CD14-positive monocyte (primary cell): ENCODE data around the gene ARID4B. TPM values are rescaled to one million over a fixed set of nuclear protein-coding genes. Genes with fewer than 3 reads are reported as not detected.

Experiments
- DNase-seq, 3 donors: peaks; one replicate each; pipeline ENCODE4 v3.0.0-alpha.2; 2011 to 2022
- H2AFZ ChIP-seq: 2 replicates; pipeline ENCODE4 v1.6.0; 2012; ENCODE audit warnings: mild to moderate bottlenecking, low read depth, low read length, inconsistent platforms; ENCODE audit not compliant: insufficient read depth, poor library complexity, severe bottlenecking
- H3K27ac ChIP-seq, 2 donors: 1 replicate in 1 of 2; 2 replicates in 1 of 2; pipeline ENCODE4 v1.5.1; 2012 to 2013; ENCODE audit warnings: low read length in 2 of 2, control low read depth in 1 of 2, inconsistent platforms in 1 of 2, low read depth in 1 of 2, mild to moderate bottlenecking in 1 of 2
- H3K27me3 ChIP-seq, 2 donors: one replicate each; pipeline versions ENCODE4 v1.6.0 to v1.6.1; 2011 to 2013; ENCODE audit warnings: low read length in 2 of 2; ENCODE audit not compliant: control insufficient read depth in 2 of 2, insufficient read depth in 2 of 2
- H3K36me3 ChIP-seq, 2 donors: replicated peaks in 1 of 2; 1 replicate in 1 of 2; 2 replicates in 1 of 2; pipeline versions ENCODE4 v1.5.1 to v1.6.1; 2012 to 2013; ENCODE audit warnings: low read length in 2 of 2, control low read depth in 1 of 2, inconsistent platforms in 1 of 2, mild to moderate bottlenecking in 1 of 2; ENCODE audit not compliant: insufficient read depth in 2 of 2, control insufficient read depth in 1 of 2
- H3K4me1 ChIP-seq, 2 donors: 1 replicate in 1 of 2; 2 replicates in 1 of 2; pipeline versions ENCODE4 v1.5.1 to v1.6.1; 2012 to 2013; ENCODE audit warnings: low read length in 2 of 2, control low read depth in 1 of 2, inconsistent platforms in 1 of 2, mild to moderate bottlenecking in 1 of 2, moderate library complexity in 1 of 2; ENCODE audit not compliant: insufficient read depth in 2 of 2, control insufficient read depth in 1 of 2
- H3K4me2 ChIP-seq: replicated peaks from 2 replicates; pipeline ENCODE3; 2012; ENCODE audit warnings: low read length, moderate library complexity, mild to moderate bottlenecking; ENCODE audit not compliant: poor library complexity, severe bottlenecking; ENCODE audit errors: extremely low read depth
- H3K4me3 ChIP-seq, 3 experiments: fragments of 200-600 bp in 1 of 3; sonication (generic) in 1 of 3; replicated peaks in 1 of 3; 1 replicate in 2 of 3; 2 replicates in 1 of 3; pipeline ENCODE4 v1.5.1; 2011 to 2013; ENCODE audit warnings: low read length in 3 of 3, mild to moderate bottlenecking in 3 of 3, control low read depth in 2 of 3, low read depth in 2 of 3, inconsistent platforms in 1 of 3, moderate library complexity in 1 of 3
- H3K79me2 ChIP-seq: 2 replicates; pipeline ENCODE4 v1.6.0; 2012; ENCODE audit warnings: mild to moderate bottlenecking, control low read depth, inconsistent platforms, low read length, moderate library complexity; ENCODE audit not compliant: insufficient read depth
- H3K9ac ChIP-seq: 2 replicates; pipeline ENCODE4 v1.6.0; 2017; ENCODE audit warnings: low read length, mild to moderate bottlenecking; ENCODE audit not compliant: insufficient read depth, poor library complexity, severe bottlenecking
- H3K9me3 ChIP-seq, 2 donors: replicated peaks in 1 of 2; 1 replicate in 1 of 2; 2 replicates in 1 of 2; pipeline versions ENCODE4 v1.5.1 to v1.6.1; 2012 to 2013; ENCODE audit warnings: low read length in 2 of 2, control low read depth in 1 of 2; ENCODE audit not compliant: control insufficient read depth in 1 of 2, insufficient read depth in 1 of 2
- H4K20me1 ChIP-seq: 2 replicates; pipeline ENCODE4 v1.6.0; 2012; ENCODE audit warnings: mild to moderate bottlenecking, low read length, control low read depth, moderate library complexity; ENCODE audit not compliant: insufficient read depth
- H3K27ac Mint-ChIP-seq, 7 donors: one replicate each; pipeline ENCODE4 v1.8.0; 2020; ENCODE audit warnings: mild to moderate bottlenecking in 7 of 7, mixed read lengths in 7 of 7, moderate library complexity in 6 of 7, inconsistent platforms in 2 of 7
- H3K27me3 Mint-ChIP-seq, 3 donors: one replicate each; pipeline ENCODE4 v1.8.0; 2021 to 2022; ENCODE audit warnings: low read depth in 3 of 3, mild to moderate bottlenecking in 3 of 3, mixed read lengths in 3 of 3, moderate library complexity in 3 of 3, inconsistent platforms in 1 of 3
- H3K36me3 Mint-ChIP-seq, 2 donors: one replicate each; pipeline ENCODE4 v1.8.0; 2020; ENCODE audit warnings: mixed read lengths in 2 of 2, inconsistent platforms in 1 of 2, mild to moderate bottlenecking in 1 of 2
- H3K4me1 Mint-ChIP-seq: one replicate; pipeline ENCODE4 v1.8.0; 2020; ENCODE audit warnings: mild to moderate bottlenecking, mixed read lengths
- H3K4me3 Mint-ChIP-seq, 2 donors: one replicate each; pipeline ENCODE4 v1.8.0; 2020; ENCODE audit warnings: mild to moderate bottlenecking in 2 of 2, mixed read lengths in 2 of 2, moderate library complexity in 1 of 2
- H3K9me3 Mint-ChIP-seq, 7 donors: one replicate each; pipeline ENCODE4 v1.8.0; 2020 to 2022; ENCODE audit warnings: mixed read lengths in 7 of 7, mild to moderate bottlenecking in 6 of 7, moderate library complexity in 6 of 7, inconsistent platforms in 2 of 7
- CTCF ChIP-seq: fragments of 200-600 bp; IDR thresholded peaks from one replicate; pipeline ENCODE4 v1.8.0; 2022; ENCODE audit warnings: antibody characterized with exemption, mild to moderate bottlenecking
- WGBS: methylation state at CpG from one replicate; pipeline ENCODE4 v1.1.5; 2013; ENCODE audit warnings: missing lambda C conversion rate; ENCODE audit not compliant: insufficient coverage; 5-methylcytosine and 5-hydroxymethylcytosine counted together
- intact Hi-C, 2 donors: fragments of 100-400 bp; cut with micrococcal nuclease; formaldehyde crosslinking; loops; one replicate each; pipeline versions ENCODE4 v1.15.0 to v1.15.1; 2023
- polyA plus RNA-seq, 3 donors: library from polyadenylated mRNA; depleted of rRNA in 1 of 3; unstranded in 2 of 3; stranded (reverse) in 1 of 3; fragments of 300-500 nt in 2 of 3; fragments of >200 nt in 1 of 3; fragmentation: Illumina TruSeq in 2 of 3; gene quantifications; 1 replicate in 2 of 3; 2 replicates in 1 of 3; pipeline ENCODE4 v1.2.3, GENCODE V29; 2012 to 2021

ARID4B gene
- polyA plus RNA-seq, 3 donors = 9.3 to 15.4 (median 11.1) TPM

GRCh38 chr1:235320521-235321179 lies 7.3 kb downstream of the ARID4B start:
- H3K9ac ChIP-seq = no peak overlapping the region
- Mint-ChIP-seq H3K27ac (peak overlapping the region in 6 of 7 donors; percentile 17 to 63 (median 42)), H3K4me1 (peaks cover 30% of the 10 kb centered on the region), H3K4me3 (no peak overlapping the region), H3K9me3 (no peaks in the 10 kb centered on the region), H3K27me3 (no peaks in the 10 kb centered on the region), H3K36me3 (peaks cover 34 to 44% of the 10 kb centered on the region in 2 donors)
- H4K20me1 ChIP-seq = peaks cover 100% of the 10 kb centered on the region
- H3K4me1 ChIP-seq = peaks cover 4 to 14% of the 10 kb centered on the region in 2 donors
- no peak overlapping the region for H3K4me2 ChIP-seq
- no peaks in the 10 kb centered on the region for H3K27me3 ChIP-seq
- H3K27ac ChIP-seq = peak overlapping the region in 1 of 2 donors; percentile 53
- no peak for TF ChIP-seq CTCF
- H3K9me3 ChIP-seq = no peaks in the 10 kb centered on the region
- WGBS = 92% methylated on average over 5 of the region's 6 CpGs
- H3K4me3 ChIP-seq = no peak overlapping the region
- no peak overlapping the region for H2AFZ ChIP-seq
- peaks cover 100% of the 10 kb centered on the region for H3K79me2 ChIP-seq
- intact Hi-C loops = loop anchor here (10.0 kb wide), 2 partner anchors 184 to 196 kb away; partner anchors contain the start of genes B3GALNT2 (in 1 of the 2) and TOMM20 (in 1 of the 2)
- H3K36me3 ChIP-seq = peaks cover 16 to 48% of the 10 kb centered on the region in 2 donors
- no peak for DNase-seq

DNA sequence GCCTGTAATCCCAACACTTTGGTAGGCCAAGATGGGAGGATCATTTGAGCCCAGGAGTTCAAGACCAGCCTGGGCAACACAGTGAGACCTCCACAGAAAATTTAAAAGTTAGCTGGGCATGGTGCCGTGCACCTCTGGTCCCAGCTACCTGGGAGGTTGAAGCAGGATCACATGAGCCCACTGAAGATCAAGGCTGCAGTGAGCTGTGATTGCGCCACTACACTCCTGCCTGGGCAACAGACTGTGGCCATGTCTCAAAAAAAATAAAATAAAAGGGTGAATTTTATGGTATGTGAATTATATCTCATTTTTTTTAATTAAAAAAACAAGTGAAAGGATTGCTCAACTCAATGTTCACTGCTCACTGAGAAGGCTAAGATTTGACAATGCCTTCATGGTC lies 8.7 kb downstream of the ARID4B start:
- Mint-ChIP-seq H3K36me3 (peaks cover 34 to 44% of the 10 kb centered on the region in 2 donors), H3K4me3 (no peak overlapping the region), H3K9me3 (no peaks in the 10 kb centered on the region), H3K27me3 (no peaks in the 10 kb centered on the region), H3K4me1 (peaks cover 23% of the 10 kb centered on the region), H3K27ac (no peak overlapping the region)
- no peaks in the 10 kb centered on the region for H3K9me3 ChIP-seq
- intact Hi-C loops = no loop called here
- no peak for DNase-seq
- H3K4me3 ChIP-seq = no peak overlapping the region
- no peak for TF ChIP-seq CTCF
- no peaks in the 10 kb centered on the region for H3K4me1 ChIP-seq
- no peak overlapping the region for H3K27ac ChIP-seq
- peaks cover 100% of the 10 kb centered on the region for H4K20me1 ChIP-seq
- H3K79me2 ChIP-seq = peaks cover 100% of the 10 kb centered on the region
- H3K4me2 ChIP-seq = no peak overlapping the region
- H2AFZ ChIP-seq = no peak overlapping the region
- H3K9ac ChIP-seq = no peak overlapping the region
- peaks cover 16 to 48% of the 10 kb centered on the region in 2 donors for H3K36me3 ChIP-seq
- H3K27me3 ChIP-seq = no peaks in the 10 kb centered on the region
- 100% methylated on average over 1 of the region's 2 CpGs for WGBS
